Left cardiac atrium (tissue), 4 donors: ENCODE measurements around the gene CD93. TPM values are rescaled to one million over a fixed set of nuclear protein-coding genes. Genes with fewer than 3 reads are reported as not detected.

Experiments used
- ATAC-seq, 2 donors: fragments of 200-7000 bp; cut with Tn5 transposase; one replicate each; pipeline ENCODE4 v1.9.1; 2020; ENCODE audit warnings: mild to moderate bottlenecking in 2 of 2, moderate library complexity in 2 of 2
- DNase-seq: peaks from one replicate; pipeline ENCODE4 v3.0.0-alpha.2; 2020
- intact Hi-C, 2 donors: fragments of 100-400 bp; cut with DNase I; formaldehyde crosslinking; loops; one replicate each; pipeline versions ENCODE4 v1.14.1 to v1.15.1; 2022 to 2023
- total RNA-seq, 2 donors: library from RNA; stranded (reverse); fragmentation: NEBNext Ultra II Directional; extraction: Animal tissue kit (Norgen Biotek cat#: 25700); gene quantifications; one replicate each; pipeline ENCODE4 v1.2.1, GENCODE V29; 2021
- donor health status: DM: no; HTN: yes; CAD: no.
- donor health status: DM: no; HTN: yes; CAD: no; lungs with severe emphysema.
- donor health status: DM: yes; HTN: yes; CAD: no.
- donor health status: Dilated cardiomyopathy.

The CD93 gene
- total RNA-seq, 2 donors from 2014 or later = 46.3 to 102 TPM

DNA sequence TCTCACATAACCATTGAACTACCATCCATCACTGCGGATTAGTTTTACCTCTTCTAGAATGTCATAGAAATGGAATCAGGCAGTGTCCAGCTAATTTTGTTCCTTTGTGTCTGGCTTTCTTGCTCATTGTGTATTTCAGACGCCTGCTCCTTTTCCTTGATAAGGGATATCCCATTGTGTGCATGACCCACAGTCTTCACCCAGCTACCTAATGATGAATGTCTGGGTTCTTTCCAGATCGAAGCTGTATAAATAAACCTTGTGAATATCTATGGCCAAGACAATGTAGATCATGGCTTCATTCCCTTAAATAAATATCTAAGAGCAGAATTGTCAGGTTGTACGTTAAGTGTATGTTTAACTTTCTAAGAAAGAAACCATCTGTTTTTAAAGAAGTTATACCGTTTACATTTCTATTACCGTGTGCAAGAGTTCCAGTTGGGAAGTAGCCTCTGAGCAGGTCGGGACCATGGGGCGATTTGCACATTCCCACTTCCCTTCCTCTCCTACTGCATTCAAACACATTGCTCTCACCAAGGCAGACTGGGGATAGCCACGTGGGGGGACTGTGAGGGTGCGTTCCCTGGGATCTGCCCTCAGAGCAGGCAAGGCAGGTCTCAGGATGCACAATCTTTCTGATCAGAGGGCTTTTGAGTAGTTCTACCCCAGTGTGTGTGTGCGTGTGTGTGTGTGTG is 13.1 kb downstream of the CD93 start:
- intact Hi-C loops = no loop called here
- DNase-seq (no peak), ATAC-seq (peak in 1 of 2 donors; percentile 25)

DNA sequence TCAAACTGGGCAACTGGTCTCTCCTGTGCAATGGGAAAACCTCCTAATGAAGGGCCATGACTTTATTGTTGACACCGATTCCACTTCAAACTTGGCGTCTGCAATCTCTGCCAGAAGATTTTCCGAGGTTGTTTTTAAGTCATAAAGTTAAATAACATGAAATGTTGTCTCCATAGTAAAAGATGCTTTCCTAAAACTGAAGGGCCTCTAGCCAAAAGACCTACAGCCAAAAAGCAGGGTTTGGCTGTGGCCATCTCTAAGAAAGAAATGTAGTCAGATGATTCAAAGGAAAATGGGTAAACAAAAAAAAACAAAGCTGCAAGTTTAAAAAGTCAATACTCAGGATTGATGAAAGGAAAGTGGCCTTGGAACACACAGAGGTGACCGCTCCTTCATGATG is 14.1 kb downstream of the CD93 start:
- intact Hi-C loops = no loop called here
- no peak for DNase-seq
- ATAC-seq = no peak

- no peak for DNase-seq
- no peak for ATAC-seq
- intact Hi-C loops = no loop called here
Measured at GRCh38 chr20:23071398-23071797, 14.7 kb downstream of the CD93 start.

DNA sequence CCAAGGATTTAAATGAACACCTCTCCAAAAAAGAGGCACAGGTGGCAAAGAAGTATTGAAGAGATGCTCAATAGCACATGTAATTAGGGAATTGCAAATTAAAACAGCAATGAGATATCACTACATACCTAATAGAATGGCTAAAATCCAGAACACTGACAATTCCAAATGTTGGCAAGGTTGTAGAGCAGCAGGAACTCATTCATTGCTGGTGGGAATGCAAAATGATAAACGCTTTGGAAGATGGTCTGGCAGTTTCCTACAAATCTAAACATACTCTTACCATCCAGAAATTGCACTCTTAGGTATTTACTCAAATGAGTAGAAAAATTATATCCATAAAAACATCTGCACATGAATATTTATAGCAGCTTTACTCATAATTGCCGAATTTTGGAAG is 17.0 kb downstream of the CD93 start:
- intact Hi-C loops = loop anchor here in 1 of 2 donors (5.0 kb wide), 1 partner anchor 48 kb away; no protein-coding TSS in a partner anchor
- ATAC-seq (no peak), DNase-seq (no peak)

DNA sequence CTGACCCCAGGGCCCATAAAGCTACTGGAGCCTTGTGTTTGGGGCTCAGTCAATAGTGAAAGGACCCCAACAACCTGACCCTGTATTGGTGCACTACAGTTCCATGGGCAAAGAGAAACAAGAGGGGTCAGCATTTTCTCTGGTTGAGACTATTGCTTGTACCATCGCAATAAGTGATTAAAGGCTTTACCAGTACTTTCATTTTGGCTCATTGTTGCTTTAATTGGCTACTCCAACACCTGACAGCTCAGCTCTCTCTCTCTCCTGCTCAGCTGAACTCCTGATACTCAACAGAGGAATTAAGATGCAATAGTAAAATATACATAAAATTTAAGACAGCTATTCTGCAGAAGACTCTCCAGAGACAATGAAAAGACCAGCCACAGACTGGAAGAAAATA is 17.8 kb downstream of the CD93 start:
- intact Hi-C loops = loop anchor here in 1 of 2 donors (5.0 kb wide), 1 partner anchor 49 kb away; no protein-coding TSS in a partner anchor
- ATAC-seq = no peak
- DNase-seq = no peak

GRCh38 chr20:23066772-23067171 is 19.4 kb downstream of the CD93 start:
- intact Hi-C loops = loop anchor here in 1 of 2 donors (5.0 kb wide), 1 partner anchor 51 kb away; no protein-coding TSS in a partner anchor
- ATAC-seq (no peak), DNase-seq (no peak)

- no peak for DNase-seq
- intact Hi-C loops = loop anchor here in 1 of 2 donors (5.0 kb wide), 1 partner anchor 52 kb away; no protein-coding TSS in a partner anchor
- no peak for ATAC-seq
Measured at GRCh38 chr20:23065266-23066201, 20.6 kb downstream of the CD93 start.

DNA sequence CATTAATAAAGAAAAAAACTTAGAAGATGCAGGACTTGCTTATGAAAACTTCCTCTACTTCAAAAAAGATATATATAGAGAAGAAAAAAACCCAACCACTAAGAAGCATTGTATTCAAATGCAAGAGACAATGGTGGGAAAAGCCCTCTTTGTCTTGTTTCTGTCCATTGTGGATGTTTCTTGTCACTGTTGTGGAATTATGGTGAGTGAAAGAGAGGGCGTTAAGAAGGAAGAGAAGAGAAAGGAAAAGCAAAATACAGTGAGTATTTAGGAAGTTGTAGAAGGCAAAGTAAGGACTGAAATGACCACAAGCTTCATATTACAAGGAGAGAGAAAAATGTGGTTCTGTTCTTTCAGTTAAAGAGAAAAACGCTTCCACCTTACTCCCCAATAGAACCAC is 22.5 kb downstream of the CD93 start:
- DNase-seq (no peak), ATAC-seq (no peak)
- intact Hi-C loops = no loop called here

- DNase-seq (no peak), ATAC-seq (no peak)
- intact Hi-C loops = no loop called here
Measured at GRCh38 chr20:23063168-23063567, 23.0 kb downstream of the CD93 start.

DNA sequence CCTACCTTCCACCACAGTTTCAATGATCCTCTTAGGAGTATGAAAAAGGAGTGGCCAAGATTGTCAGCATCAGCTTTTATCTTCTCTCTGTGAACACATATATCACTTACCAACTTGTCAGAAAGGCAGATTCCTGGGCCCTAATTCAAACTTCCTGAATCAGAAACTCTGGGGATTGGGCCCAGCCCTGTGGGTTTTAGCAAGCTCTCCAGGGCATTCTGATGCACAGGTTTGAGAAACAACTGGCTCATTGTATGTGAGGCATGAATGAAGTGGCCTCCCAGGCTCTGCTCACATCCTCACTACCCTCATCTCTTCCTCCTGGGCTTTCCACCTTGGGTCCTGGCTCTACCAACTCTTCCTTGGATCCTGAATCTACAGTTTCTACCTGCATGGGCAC is 23.5 kb downstream of the CD93 start:
- ATAC-seq (no peak), DNase-seq (no peak)
- intact Hi-C loops = no loop called here

- intact Hi-C loops = no loop called here
- DNase-seq = peak; percentile 74
- peak; percentile 85 to 92 for ATAC-seq
Measured at GRCh38 chr20:23061734-23062561, 24.2 kb downstream of the CD93 start.

DNA sequence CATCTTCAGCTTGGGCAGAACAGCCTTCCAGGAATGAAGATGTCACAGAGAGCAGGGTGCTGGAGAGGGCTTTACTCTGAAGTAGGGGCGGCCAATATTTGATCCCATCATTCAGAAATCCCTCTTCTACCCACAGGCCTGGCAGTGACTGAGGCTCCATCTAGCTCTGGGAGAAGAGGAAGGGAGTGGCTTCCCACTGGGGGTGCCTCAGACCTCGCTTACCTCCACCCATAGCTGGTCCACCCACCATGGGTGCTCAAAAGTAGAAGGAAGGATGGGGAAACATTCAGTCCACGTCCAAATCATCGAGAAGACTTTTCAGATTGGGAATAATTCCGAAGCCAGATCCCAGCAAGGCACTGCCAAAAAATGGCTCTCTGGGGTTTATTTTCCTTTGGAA is 24.9 kb downstream of the CD93 start:
- peak; percentile 7 to 22 for ATAC-seq
- intact Hi-C loops = no loop called here
- DNase-seq = no peak

DNA sequence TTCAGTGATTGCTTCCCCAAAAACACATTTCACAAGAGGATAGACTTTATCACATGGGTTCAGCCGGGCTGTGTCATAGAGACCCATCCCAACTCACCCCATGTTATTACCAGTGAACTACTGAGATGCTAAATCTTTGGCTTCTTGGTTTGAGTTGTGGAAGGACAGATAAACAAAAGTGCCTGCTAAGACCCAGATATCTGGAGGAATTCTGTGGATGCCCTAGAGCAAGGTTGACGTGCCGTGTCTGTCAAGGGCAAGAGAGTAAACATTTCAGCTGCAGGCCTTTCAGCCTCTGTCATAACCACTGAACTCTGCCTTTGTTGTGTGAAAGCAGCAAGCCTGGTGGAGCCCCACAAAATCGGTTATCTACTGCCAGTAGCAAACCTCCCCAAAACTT is 25.5 kb downstream of the CD93 start:
- intact Hi-C loops = no loop called here
- no peak for ATAC-seq
- DNase-seq = no peak

DNA sequence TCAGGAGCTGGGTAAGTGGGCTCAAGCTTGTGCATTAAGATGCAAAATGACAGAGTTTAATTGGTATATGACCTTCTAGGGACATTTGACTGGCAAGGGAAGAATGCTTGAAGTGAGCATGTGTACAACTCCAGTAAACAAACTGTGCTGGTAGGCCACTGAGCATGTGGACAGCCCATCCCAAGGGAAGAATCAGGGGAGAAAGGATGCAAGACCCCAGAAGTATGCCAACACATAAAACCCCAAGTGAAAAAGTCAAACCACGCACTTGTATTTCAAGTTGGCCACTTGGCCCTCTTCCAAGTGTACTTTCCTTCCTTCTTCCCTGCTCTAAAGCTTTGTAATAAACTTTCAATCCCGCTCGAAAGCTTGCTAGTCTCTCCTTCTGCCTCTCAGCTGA is 26.3 kb downstream of the CD93 start:
- ATAC-seq (no peak), DNase-seq (no peak)
- intact Hi-C loops = loop anchor here in 1 of 2 donors (10.0 kb wide), 1 partner anchor 285 kb away; no protein-coding TSS in a partner anchor

- no peak for DNase-seq
- no peak for ATAC-seq
- intact Hi-C loops = loop anchor here in 1 of 2 donors (10.0 kb wide), 1 partner anchor 286 kb away; no protein-coding TSS in a partner anchor
Measured at GRCh38 chr20:23059001-23059400, 27.1 kb downstream of the CD93 start.

GRCh38 chr20:23058240-23058639 is 27.9 kb downstream of the CD93 start:
- DNase-seq = no peak
- ATAC-seq = no peak
- intact Hi-C loops = loop anchor here in 1 of 2 donors (10.0 kb wide), 1 partner anchor 287 kb away; no protein-coding TSS in a partner anchor

GRCh38 chr20:23052904-23053303 is 33.2 kb downstream of the CD93 start:
- DNase-seq (no peak), ATAC-seq (no peak)
- intact Hi-C loops = loop anchor here in 1 of 2 donors (5.0 to 10.0 kb wide), 2 partner anchors 179 to 292 kb away; no protein-coding TSS in a partner anchor

DNA sequence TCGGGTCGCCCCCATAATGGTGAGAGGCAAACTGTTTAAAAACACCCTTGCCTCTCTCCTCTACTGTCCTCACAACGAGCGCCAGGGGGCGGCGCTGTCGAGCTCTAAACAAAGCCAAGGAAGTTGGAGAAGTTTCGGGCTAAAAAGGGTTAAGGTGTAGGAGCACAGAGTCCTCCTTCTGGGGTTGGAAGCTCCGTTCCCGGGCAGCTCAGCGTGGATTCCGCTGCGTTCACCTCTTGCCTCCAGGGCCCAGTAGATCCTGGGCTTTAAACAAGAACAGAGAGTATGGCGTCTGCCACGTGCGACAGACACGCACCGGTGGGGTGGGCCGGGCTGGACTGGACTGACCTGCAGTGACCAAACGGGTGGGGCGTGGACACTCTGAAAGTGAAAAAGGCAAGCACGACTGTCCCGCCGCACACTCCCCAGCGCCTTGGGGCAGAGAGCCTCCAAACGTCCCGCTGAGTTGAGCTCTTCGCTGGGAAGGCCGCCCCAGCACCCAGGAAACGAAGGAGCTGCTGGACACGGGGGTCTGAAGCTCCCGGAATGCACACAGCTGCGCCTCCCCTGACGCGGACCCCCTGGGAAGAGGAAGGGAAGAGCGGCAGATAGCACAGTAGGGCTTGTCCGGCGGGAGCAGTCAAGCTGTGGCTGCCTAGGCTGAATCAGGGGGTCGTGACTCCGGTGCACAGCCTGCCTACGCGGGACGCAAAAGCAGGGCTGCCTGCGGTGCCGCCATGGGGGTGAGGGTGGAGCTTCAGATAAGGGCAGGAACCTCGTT is 35.1 kb downstream of the CD93 start:
- intact Hi-C loops = loop anchor here in 1 of 2 donors (5.0 to 10.0 kb wide), 2 partner anchors 181 to 294 kb away; no protein-coding TSS in a partner anchor
- ATAC-seq = peak; percentile 43 to 56
- DNase-seq = peak; percentile 89
